GM12878 (cell line): ENCODE measurements around the gene EXOC7. TPM values are rescaled to one million over a fixed set of nuclear protein-coding genes. Genes with fewer than 3 reads are reported as not detected.
A peak's percentile ranks its signal among the peaks of the same experiment; 100 is the strongest.

Experiments
- CUX1 ChIP-seq: IDR thresholded peaks from 2 replicates; pipeline ENCODE4 v1.6.1; 2012; ENCODE audit warnings: improper control_type of control experiment, low read depth, low read length; ENCODE audit not compliant: insufficient replicate concordance
- EZH2 ChIP-seq: IDR thresholded peaks from 2 replicates; pipeline ENCODE4 v1.6.1; 2012; ENCODE audit warnings: low read depth, mild to moderate bottlenecking, control low read depth, inconsistent platforms, low read length, borderline replicate concordance; ENCODE audit not compliant: control insufficient read depth
- HDGF ChIP-seq: fragments of 450-650 bp; IDR thresholded peaks from 2 replicates; pipeline ENCODE4 v1.6.1; 2016; ENCODE audit warnings: antibody characterized with exemption
- IRF5 ChIP-seq: fragments of 450-650 bp; IDR thresholded peaks from 2 replicates; pipeline ENCODE4 v1.6.1; 2017; ENCODE audit warnings: borderline replicate concordance
- MXI1 ChIP-seq: fragments of 150-350 bp; IDR thresholded peaks from 2 replicates; pipeline ENCODE4 v1.6.1; 2011; ENCODE audit warnings: low read depth, mild to moderate bottlenecking, inconsistent platforms, low read length, improper control_type of control experiment
- NKRF ChIP-seq: fragments of 450-650 bp; conservative IDR thresholded peaks from 2 replicates; pipeline ENCODE4 v1.6.1; 2017; ENCODE audit warnings: mild to moderate bottlenecking, moderate library complexity
- PBX3 ChIP-seq: IDR thresholded peaks from 2 replicates; pipeline ENCODE4 v1.6.1; 2011; ENCODE audit warnings: mild to moderate bottlenecking, low read depth, low read length, moderate library complexity; ENCODE audit not compliant: insufficient replicate concordance
- RFX5 ChIP-seq: IDR thresholded peaks from 2 replicates; pipeline ENCODE4 v1.6.1; 2011; ENCODE audit warnings: low read depth, low read length, improper control_type of control experiment
- SMARCA5 ChIP-seq: fragments of 450-650 bp; IDR thresholded peaks from 2 replicates; pipeline ENCODE4 v1.6.1; 2017; ENCODE audit warnings: mild to moderate bottlenecking
- TARDBP ChIP-seq: IDR thresholded peaks from 2 replicates; pipeline ENCODE4 v1.6.1; 2016; ENCODE audit warnings: borderline replicate concordance
- TBL1XR1 ChIP-seq: IDR thresholded peaks from 2 replicates; pipeline ENCODE4 v1.6.1; 2012; ENCODE audit warnings: low read depth, low read length, improper control_type of control experiment
- TCF12 ChIP-seq: IDR thresholded peaks from 2 replicates; pipeline ENCODE4 v1.6.1; 2011; ENCODE audit warnings: low read depth, mild to moderate bottlenecking, low read length
- WRNIP1 ChIP-seq: IDR thresholded peaks from 2 replicates; pipeline ENCODE4 v1.6.1; 2011; ENCODE audit warnings: low read depth, low read length, improper control_type of control experiment, borderline replicate concordance
- ZNF687 ChIP-seq: fragments of 450-650 bp; IDR thresholded peaks from 2 replicates; pipeline ENCODE4 v1.6.1; 2017; ENCODE audit warnings: mild to moderate bottlenecking, moderate library complexity
- ZSCAN29 ChIP-seq: fragments of 450-650 bp; IDR thresholded peaks from 2 replicates; pipeline ENCODE4 v1.6.1; 2017; ENCODE audit warnings: mild to moderate bottlenecking, moderate library complexity
- polyA plus RNA-seq, 11 experiments: library from polyadenylated mRNA; depleted of rRNA in 4 of 11; unstranded in 6 of 11; stranded (reverse) in 5 of 11; fragments of >200 nt; fragmentation: Nextera tagmentation in 4 of 11; fragmentation: Illumina TruSeq in 1 of 11; extraction: Ambion mirVana in 4 of 11; extraction: Trizol in 1 of 11; gene quantifications; 1 replicate in 1 of 11; 2 replicates in 10 of 11; pipeline versions ENCODE4 v1.2.1 to v1.2.3, GENCODE V29; 2011 to 2016; ENCODE audit warnings: inconsistent platforms in 2 of 11, missing spikeins in 2 of 11, low read depth in 1 of 11
- total RNA-seq, 4 experiments: library from RNA; depleted of rRNA in 3 of 4; stranded (reverse); fragments of >200 nt in 3 of 4; fragmentation: Illumina TruSeq in 1 of 4; extraction: Trizol in 1 of 4; gene quantifications; 2 replicates each; pipeline versions ENCODE4 v1.2.1 to v1.2.3, GENCODE V29; 2013 to 2021

The EXOC7 gene
- total and polyA plus RNA-seq, 10 of the 15 experiments (the other 5 are each of a cell fraction or from before 2014, with no cell fraction given): 18.8 to 71.3 (median 48.2) TPM

GRCh38 chr17:76072148-76072858 is 31.3 kb downstream of the EXOC7 start, which contains the start of gene SRP68 (continued):
- peak; percentile 33; the same call in 1 of the 2 replicates for TF ChIP-seq SMARCA5
- peak; percentile 69 for TF ChIP-seq ZNF687
- TF ChIP-seq NKRF: peak; percentile 44
- TF ChIP-seq PBX3: no peak
- TF ChIP-seq TCF12: 0 out of 2 replicates have a peak, but pooled peaks have one; percentile 15
- TF ChIP-seq EZH2: no peak
- no peak for TF ChIP-seq RFX5
- no peak; the same call in 1 of the 2 replicates for TF ChIP-seq HDGF
- no peak for TF ChIP-seq TARDBP
- TF ChIP-seq CUX1: no peak
- TF ChIP-seq MXI1: peak; percentile 72
- TF ChIP-seq ZSCAN29: no peak
- no peak for TF ChIP-seq WRNIP1
- peak; percentile 45 for TF ChIP-seq TBL1XR1
- no peak for TF ChIP-seq IRF5
